GM19468 (cell line): ENCODE measurements around the gene DNM1.
"Not testable (repeated sequence)": the region's sequence is repeated elsewhere in the genome, so short reads cannot be mapped to it uniquely, and the experiment has no call there.

Source experiments
- ATAC-seq: cut with Tn5 transposase; IDR thresholded peaks from one replicate; pipeline ENCODE4 v1.9.1; 2021; ENCODE audit warnings: mild to moderate bottlenecking, moderate library complexity, moderate number of reproducible peaks; ENCODE audit not compliant: unreplicated experiment; ENCODE audit errors: extremely low read depth

DNM1 gene

DNA sequence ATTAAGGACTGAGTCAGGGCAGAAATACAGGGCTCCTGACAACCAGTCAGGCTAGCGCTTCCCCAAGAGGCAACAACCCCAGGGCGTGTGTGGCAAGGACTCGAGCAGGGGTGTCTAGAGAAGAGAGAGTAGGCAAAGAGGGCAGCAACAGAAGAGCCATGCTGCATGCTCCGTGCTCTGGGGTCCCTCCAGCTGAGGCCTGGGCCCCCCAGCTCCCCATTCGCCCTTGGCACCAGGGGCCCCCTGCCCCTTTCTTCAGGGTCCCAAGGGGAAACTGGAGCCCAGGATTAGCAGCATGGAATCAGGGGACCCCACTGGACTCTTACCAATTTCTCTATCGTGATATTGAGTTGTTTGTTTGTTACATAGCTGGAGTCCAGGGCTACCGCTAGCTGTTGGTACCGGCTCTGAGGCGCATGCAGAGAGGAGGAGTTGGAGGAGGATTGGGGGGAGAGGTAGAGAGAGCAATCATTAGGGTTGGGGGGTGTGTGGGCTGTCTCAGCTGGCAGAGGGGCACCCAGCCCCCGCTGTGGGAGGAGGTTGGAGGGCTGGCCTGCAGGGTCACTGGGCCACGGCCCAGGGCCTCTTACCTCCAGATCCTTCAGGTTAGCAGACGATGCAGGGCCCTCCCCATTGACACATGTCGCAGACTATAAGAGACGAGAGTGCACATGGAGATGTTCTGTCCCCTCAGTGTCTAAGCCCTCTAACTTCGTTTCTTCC, 63.9 kb downstream of the DNM1 start:
- ATAC-seq = no peak

- no peak for ATAC-seq
These were observed 67.9 kb downstream of the DNM1 start for GRCh38 chr9:128271112-128271511.

DNA sequence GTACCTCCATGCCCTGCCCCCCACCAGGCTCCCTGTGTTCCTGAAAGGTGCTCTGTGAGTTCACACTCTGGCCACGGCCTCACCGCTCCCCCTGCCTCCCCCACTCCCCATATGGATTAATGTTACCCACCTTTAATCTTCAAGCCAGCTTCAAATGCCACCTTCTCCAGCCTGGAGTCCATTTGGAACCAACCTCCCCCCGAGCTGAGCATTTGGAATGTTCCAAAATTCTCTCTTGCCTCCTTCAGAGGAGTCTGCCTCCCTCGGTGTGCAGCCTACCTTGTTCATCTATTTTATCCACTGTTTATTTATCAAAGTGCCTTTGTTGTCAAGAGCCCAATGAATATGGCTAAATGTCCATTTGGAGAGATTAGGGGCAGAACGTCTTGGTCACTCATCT, 68.3 kb downstream of the DNM1 start:
- ATAC-seq = no peak

DNA sequence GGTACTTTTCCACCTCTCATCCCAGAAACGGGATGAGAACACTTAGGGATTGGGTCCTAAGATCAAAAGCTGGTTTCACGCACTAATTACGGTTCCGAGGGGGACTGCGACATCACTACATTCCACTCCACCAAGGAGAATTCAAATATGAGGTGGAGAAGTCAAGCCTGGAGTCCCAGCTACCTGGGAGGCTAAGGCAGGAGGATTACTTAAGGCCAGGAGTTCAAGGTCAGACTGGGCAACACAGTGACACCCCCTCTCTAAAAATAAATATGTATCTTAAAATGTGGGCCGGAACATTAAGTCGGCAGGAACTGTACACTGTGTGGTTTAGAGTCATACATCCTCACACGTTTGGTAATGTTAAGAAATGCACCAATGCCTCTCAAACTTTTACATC, 71.1 kb downstream of the DNM1 start:
- no peak for ATAC-seq

DNA sequence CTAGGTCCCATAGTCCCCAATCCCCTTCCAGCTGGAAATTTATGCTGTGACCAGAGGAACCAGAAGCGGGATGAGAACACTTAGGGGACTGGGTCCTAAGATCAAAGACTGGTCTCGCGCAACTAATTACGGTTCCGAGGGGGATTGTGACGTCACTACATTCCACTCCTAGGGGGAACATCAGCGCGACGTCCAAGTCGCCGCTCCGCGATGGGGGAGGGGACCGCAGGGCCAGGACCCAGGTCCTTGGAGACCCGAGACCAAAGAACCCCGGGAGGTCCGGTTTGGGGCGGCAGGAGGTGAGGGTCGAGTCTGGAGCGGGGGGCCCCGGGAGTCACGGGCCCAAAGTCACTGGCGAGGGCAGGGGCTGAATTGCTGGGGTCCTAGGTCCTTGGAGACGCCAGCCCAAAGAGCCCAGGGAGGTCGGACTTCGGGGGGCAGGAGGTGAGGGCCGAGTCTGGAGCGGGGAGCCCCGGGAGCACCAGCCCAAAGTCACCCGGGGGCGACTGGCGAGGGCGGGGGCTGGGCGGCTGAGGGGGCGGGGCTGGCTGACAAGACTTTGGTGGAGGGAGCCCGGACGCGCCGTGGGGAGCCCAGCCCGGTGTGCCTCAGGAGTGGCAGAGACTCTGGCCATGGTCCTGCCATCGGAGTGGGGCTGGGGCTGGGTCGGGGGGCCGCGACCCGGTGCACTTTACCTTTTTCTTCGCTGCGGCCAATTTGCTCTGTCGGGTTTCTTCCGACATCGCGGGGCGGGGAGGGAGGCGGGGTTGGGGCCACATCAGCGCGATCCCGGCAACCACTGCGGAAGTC, 72.2 kb downstream of the DNM1 start, which contains the start of gene GOLGA2:
TSS of gene GOLGA2 (minus strand) at position 810 of the 810 bp plus-strand sequence. CDS start at position 779, 31 bp downstream.
- no peak for ATAC-seq

GRCh38 chr9:128276008-128276573, 72.9 kb downstream of the DNM1 start, which contains the start of gene SWI5:
Gene SWI5, plus strand, starts transcription at chr9:128276276.
- peak; percentile 83 for ATAC-seq

GRCh38 chr9:128276574-128277270, 73.5 kb downstream of the DNM1 start:
- no peak for ATAC-seq

DNA sequence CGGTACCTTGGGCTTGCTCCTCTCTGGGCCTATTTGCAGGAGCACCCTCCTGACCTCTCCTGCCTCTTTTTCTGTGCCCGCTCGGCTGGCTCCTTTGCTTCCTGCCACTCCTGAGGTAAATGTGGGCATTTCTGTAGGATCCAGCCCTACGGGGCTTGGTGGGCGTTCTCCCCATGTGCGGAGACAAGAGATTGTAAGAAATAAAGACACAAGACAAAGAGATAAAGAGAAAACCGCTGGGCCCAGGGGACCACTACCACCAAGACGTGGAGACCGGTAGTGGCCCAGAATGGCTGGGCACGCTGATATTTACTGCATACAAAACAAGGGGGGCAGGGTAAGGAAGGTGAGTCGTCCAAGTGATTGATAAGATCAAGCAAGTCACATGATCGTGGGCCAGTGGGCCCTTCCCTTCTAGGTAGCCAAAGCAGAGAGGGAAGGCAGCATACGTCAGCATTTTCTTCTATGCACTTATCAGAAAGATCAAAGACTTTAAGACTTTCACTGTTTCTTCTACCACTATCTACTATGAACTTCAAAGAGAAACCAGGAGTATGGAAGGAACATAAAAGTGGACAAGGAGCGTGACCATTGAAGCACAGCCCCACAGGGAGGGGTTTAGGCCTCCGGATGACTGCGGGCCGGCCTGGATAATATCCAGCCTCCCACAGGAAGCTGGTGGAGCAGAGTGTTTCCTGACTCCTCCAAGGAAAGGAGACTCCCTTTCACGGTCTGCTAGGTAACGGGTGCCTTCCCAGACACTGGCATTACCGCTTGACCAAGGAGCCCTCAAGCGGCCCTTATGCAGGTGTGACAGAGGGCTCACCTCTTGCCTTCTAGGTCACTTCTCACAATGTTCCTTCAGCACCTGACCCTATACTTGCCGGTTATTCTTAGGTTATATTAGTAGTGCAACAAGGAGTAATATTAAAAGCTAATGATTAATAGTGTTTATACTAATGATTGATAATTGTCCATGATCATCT, 76.2 kb downstream of the DNM1 start:
- not testable (repeated sequence) for ATAC-seq

GRCh38 chr9:128280084-128280622, 77.0 kb downstream of the DNM1 start:
- no peak for ATAC-seq

- ATAC-seq = no peak
These were observed 79.3 kb downstream of the DNM1 start for GRCh38 chr9:128282500-128282899.

GRCh38 chr9:128285033-128285784, 82.0 kb downstream of the DNM1 start:
- no peak for ATAC-seq

- ATAC-seq = no peak
These were observed 83.3 kb downstream of the DNM1 start for GRCh38 chr9:128286440-128286839.

- no peak for ATAC-seq
These were observed 85.3 kb downstream of the DNM1 start for GRCh38 chr9:128288273-128289004.

DNA sequence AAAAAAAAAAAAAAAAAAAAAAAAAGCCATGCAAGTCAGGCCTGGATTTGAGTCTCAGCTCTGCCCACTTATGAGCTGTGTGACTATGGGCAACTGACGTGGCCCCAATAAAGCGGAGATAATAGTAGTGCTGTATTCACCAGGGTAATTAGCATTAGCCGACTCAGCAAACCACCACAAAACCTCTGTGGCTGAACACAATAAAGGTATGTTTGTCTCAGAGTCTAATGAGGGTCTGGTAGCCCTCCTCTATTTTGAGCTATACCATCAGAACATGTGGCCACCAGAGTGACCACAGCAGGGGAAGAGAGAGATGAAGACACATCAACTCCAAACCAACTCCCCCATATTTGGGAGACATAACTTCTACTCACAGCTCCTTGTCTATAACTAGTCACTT, 88.8 kb downstream of the DNM1 start:
- ATAC-seq = no peak

GRCh38 chr9:128293091-128293490, 89.9 kb downstream of the DNM1 start:
- no peak for ATAC-seq

GRCh38 chr9:128294142-128294541, 91.0 kb downstream of the DNM1 start:
- no peak for ATAC-seq

DNA sequence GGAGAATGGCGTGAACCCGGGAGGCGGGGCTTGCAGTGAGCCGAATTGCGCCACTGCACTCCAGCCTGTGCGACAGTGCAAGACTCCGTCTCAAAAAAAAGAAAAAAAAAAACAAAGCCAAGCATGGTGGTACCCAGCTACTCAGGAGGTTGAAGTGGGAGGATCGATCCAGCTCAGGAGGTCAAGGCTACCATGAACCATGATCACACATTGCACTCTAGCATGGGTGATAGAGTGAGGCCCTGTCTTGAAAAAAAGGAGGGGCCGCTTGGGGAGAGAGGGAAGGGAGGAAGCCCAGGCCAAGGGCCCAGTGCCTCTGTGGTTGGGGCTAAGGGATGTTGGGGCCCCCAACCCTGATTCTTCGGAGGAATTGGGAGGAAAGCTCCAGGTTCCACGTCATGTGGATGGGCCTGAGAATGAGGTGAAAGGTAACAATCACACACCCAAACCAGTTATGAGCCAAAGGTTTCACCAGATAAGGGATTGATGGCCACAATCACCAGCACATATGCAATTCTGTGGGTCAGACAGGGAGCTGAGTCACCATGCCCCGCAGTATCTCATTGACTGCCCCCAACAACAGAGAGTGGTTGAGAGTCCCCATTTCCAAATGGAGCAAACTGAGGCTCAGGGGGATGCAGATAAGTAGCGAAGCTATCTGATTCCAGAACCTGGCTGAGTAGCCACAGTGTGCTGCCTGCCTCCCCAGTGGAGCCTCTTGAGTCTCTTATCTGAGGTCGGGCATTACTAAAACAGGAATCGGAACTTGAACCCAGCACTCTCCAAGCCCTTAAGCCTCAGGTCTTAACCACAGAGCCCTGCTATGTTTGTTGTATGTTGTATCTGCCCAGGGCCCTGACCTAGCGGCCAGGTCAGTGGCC, 93.4 kb downstream of the DNM1 start:
- ATAC-seq = no peak
